ENCODE results near the gene TMEM258.

Gene TMEM258

DNA sequence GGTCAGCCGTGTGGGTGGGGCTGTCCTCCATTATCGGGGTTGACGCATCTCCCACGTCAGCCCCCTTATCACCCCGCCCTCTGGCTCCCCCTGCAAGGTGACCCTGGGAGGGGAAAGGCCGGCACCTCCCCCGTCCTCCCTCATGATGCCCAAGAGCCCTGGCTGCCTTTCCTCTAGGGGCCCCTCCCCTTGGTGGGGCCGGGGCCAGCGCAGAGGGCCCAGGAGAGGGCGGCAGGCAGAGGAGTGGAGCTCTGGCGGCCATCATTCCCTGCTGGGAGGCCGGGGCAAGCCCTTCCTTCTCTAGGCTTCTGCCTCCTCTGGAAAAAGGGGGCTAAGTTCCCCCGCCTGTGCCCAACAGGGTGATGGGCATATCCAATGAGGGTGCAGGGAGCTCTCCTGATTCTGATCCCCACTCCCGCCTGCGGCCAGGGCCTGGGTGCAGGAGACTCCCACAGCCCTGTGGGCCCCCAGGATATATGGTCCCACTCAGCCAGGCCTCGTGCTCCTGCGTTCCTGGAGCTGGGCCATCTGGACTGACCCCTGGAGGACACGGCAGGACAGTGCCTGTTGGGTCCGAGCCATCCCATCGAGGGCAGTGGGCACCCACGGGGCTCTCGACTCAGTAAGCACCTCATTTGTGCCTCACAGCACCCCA, 27.7 kb downstream of the TMEM258 start:
- TF ChIP-seq, protein P1, sequence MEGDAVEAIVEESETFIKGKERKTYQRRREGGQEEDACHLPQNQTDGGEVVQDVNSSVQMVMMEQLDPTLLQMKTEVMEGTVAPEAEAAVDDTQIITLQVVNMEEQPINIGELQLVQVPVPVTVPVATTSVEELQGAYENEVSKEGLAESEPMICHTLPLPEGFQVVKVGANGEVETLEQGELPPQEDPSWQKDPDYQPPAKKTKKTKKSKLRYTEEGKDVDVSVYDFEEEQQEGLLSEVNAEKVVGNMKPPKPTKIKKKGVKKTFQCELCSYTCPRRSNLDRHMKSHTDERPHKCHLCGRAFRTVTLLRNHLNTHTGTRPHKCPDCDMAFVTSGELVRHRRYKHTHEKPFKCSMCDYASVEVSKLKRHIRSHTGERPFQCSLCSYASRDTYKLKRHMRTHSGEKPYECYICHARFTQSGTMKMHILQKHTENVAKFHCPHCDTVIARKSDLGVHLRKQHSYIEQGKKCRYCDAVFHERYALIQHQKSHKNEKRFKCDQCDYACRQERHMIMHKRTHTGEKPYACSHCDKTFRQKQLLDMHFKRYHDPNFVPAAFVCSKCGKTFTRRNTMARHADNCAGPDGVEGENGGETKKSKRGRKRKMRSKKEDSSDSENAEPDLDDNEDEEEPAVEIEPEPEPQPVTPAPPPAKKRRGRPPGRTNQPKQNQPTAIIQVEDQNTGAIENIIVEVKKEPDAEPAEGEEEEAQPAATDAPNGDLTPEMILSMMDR (IDR thresholded peaks at IDR 0.05; ENCODE audit: borderline replicate concordance, insufficient read depth, low read depth, low read length): no peak
- H3K4me3 ChIP-seq (ENCODE audit: low read depth, low read length): no peak overlapping the region

DNA sequence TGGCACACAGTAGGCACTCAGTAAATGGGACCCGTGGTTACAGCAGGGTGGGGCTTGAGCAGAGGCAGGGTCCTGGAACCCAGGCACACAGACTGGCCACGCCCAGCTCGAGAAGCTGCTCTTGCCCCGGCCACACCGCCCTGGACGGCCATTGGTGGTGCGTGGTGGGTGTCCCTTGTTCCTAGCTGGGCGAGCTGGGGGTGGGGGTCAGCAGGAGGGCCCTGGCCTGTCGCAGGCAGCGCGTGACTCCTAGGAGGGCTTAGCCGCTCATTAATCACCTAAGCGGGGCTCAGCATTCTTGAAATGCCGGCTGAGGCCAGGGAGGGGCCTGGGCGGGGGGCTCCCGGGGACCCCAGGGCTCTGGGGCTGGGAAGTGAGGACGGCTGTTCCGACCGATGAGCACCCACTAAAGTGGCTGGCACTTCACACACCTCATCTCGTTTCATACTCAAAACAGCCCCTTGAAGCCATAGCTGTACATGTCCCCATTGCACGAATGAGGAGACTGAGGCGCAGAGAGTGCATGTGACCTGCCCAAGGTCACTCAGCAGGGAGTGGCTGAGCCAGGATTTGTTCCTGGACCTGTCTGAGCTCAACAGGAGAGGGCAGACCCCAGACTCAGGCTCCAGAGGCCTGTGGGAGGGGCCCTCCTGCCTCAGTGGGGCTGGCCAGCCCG, 28.3 kb downstream of the TMEM258 start:
- no peak overlapping the region for H3K4me3 ChIP-seq (ENCODE audit: low read depth, low read length)
- TF ChIP-seq, protein P1 (IDR thresholded peaks at IDR 0.05; ENCODE audit: borderline replicate concordance, insufficient read depth, low read depth, low read length): no peak

DNA sequence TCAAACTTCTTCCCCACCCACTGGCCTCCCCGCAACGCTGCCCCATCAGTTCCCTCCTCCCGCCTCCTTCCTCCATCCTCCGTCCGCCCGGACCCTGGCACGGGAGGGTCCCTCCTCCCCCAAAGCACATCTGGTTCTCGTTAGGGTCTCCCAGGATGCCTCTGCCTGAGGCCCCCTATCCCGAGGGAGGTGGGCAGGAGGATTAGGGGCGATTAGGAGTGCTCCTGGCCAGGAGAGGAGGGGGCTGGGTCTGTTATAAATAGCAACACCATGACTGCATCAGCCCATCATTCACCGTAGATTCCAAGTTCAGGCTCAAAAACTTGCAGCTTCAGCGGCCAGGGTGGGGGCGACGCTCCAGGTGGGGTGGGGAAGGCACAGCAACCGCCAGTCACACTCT, 29.6 kb downstream of the TMEM258 start:
- TF ChIP-seq, protein P1 (IDR thresholded peaks at IDR 0.05; ENCODE audit: borderline replicate concordance, insufficient read depth, low read depth, low read length): no peak
- no peak overlapping the region for H3K4me3 ChIP-seq (ENCODE audit: low read depth, low read length)

DNA sequence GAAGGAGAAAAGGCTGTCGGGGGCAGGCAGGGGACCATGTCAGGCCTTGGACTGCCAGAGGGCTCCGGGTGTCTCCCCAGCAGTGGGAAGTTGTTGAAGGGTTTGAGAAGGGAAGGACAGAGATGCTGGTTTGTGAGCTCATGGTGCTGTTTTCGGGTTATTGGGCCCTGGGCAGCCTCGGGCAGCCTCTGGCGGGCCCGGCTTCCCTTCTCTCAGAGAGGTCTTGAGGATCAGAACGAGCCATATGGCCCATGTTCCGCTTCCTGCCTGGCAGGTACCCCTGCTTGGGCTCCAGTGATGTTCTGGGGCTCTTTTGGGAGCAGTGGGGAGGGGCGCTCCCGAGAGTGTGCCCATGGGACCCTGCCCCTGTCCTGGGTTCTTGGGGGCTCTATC, 30.2 kb downstream of the TMEM258 start:
- TF ChIP-seq, protein P1 (IDR thresholded peaks at IDR 0.05; ENCODE audit: borderline replicate concordance, insufficient read depth, low read depth, low read length): no peak
- H3K4me3 ChIP-seq (ENCODE audit: low read depth, low read length): no peak overlapping the region

DNA sequence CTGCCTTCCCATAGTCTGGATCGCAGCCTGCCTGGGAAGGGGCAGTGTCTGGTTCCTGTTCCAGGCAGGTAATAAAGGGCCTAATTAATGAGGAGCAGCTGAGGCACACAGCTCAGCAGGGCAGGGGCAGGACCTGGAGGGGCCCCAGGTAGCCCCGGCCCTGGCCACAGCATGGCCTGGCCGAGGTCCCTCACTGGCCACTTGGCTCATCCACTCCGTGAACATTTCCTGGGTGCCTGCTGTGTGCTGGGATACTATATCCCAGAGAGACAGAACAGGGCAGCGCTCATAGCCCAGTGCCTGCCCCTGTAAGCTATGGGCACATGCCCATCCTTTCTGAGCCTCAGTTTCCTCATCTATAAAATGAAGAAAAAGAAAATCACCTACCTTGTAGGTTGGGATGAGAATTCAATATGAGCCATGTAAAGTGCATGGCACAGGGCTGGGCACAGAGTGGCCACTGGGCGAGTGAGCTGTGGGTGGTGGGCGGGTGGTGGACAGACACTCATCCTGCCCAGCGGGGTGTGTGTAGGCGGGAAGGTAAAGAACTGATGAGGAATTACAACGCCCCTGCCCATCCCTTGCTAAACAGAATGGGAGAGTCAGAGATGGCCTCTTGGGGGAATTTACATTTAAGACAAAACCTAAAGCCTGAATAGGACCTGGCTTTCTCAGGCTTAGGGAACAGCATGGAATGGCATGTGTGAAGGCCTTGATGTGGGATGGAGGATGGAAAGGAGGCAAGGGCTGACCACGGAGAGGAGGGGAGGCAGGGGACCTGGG, 30.8 kb downstream of the TMEM258 start:
- TF ChIP-seq, protein P1 (IDR thresholded peaks at IDR 0.05; ENCODE audit: borderline replicate concordance, insufficient read depth, low read depth, low read length): no peak
- H3K4me3 ChIP-seq (ENCODE audit: low read depth, low read length): no peak overlapping the region

DNA sequence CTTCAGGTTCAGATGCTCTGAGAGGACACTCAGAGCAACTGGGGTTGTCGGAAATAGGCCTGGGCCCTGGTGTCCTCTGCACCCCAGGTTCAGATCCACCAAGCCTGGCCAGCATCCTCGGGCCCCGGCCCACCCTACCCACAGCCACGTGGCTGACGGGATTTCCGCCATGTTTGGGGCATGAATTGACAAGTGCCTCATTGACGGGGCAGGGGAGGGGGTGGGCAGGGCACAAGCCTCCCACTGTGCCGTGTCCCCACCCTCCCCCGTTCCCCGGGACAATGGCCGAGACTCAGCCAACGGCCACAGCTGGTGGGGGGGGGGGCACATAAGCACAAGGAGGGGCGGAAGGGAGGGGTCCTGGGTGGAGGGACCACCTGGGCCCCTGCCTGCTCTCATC, 31.5 kb downstream of the TMEM258 start:
- TF ChIP-seq, protein P1 (IDR thresholded peaks at IDR 0.05; ENCODE audit: borderline replicate concordance, insufficient read depth, low read depth, low read length): no peak
- no peak overlapping the region for H3K4me3 ChIP-seq (ENCODE audit: low read depth, low read length)
